Measurements from ENCODE around the gene KCNA10. TPM values are rescaled to one million over a fixed set of nuclear protein-coding genes. Genes with fewer than 3 reads are reported as not detected.

KCNA10 gene
- total RNA-seq, 1 donor from 2014 or later, result not detected

- no peaks in the 10 kb centered on the region for H3K4me1 Mint-ChIP-seq (ENCODE audit: low read depth)
- no peak overlapping the region for H3K4me3 Mint-ChIP-seq (ENCODE audit: unreplicated experiment)
- TF ChIP-seq, protein P1, sequence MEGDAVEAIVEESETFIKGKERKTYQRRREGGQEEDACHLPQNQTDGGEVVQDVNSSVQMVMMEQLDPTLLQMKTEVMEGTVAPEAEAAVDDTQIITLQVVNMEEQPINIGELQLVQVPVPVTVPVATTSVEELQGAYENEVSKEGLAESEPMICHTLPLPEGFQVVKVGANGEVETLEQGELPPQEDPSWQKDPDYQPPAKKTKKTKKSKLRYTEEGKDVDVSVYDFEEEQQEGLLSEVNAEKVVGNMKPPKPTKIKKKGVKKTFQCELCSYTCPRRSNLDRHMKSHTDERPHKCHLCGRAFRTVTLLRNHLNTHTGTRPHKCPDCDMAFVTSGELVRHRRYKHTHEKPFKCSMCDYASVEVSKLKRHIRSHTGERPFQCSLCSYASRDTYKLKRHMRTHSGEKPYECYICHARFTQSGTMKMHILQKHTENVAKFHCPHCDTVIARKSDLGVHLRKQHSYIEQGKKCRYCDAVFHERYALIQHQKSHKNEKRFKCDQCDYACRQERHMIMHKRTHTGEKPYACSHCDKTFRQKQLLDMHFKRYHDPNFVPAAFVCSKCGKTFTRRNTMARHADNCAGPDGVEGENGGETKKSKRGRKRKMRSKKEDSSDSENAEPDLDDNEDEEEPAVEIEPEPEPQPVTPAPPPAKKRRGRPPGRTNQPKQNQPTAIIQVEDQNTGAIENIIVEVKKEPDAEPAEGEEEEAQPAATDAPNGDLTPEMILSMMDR (IDR thresholded peaks at IDR 0.05), result no peak
- H3K36me3 Mint-ChIP-seq (ENCODE audit: low read depth), result no peaks in the 10 kb centered on the region
- H3K27ac Mint-ChIP-seq (ENCODE audit: unreplicated experiment), result no peak overlapping the region
- DNase-seq (ENCODE audit: low spot score), result no peak
- H3K27me3 Mint-ChIP-seq (ENCODE audit: low read depth), result peaks cover 23% of the 10 kb centered on the region
- H3K9me3 Mint-ChIP-seq (ENCODE audit: low read depth), result no peaks in the 10 kb centered on the region
Measured at GRCh38 chr1:110538075-110538474, 19.1 kb upstream of the KCNA10 start.

DNA sequence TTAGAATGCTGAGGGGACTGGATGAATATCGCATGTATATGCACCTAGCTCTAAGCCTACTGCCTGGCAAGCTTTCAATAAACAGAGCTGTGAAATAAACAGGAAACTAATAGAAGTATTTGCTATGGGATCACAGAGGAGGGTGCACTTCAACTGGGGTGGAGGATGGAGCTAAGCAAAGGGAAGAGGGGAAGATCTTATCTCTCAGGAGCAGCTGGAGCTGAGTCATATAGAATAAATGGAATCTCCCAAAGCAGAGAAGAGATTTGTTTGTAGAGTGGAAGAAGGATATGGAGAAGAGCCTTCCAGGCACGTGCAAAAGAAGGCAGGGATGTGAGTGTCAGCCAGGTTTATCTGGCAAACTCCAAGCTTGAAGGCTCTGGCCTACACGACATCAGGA, 17.0 kb upstream of the KCNA10 start:
- no peaks in the 10 kb centered on the region for H3K9me3 Mint-ChIP-seq (ENCODE audit: low read depth)
- DNase-seq (ENCODE audit: low spot score), result no peak
- H3K4me1 Mint-ChIP-seq (ENCODE audit: low read depth), result no peaks in the 10 kb centered on the region
- H3K4me3 Mint-ChIP-seq (ENCODE audit: unreplicated experiment), result no peak overlapping the region
- TF ChIP-seq, protein P1 (IDR thresholded peaks at IDR 0.05), result no peak
- no peak overlapping the region for H3K27ac Mint-ChIP-seq (ENCODE audit: unreplicated experiment)
- H3K36me3 Mint-ChIP-seq (ENCODE audit: low read depth), result no peaks in the 10 kb centered on the region
- peaks cover 32% of the 10 kb centered on the region for H3K27me3 Mint-ChIP-seq (ENCODE audit: low read depth)

DNA sequence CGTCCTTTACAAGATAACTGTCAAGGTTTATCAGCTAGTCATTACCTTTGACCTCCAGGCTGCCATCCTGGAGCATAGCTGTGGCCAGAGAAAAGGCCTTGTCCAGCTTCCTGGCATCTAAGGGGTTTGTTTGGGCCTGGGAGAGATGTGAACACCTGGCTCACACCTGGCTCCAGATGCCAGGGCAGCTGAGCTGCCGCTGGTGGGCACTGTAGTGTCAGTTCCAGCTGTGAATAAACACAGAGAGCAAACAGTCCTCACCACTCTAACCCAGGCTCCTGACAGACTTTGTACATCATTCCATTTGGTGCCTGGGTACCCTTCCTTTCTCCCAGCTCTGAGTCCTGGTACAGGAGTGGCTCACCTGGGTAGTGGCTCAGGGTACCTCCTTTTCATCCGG, 14.3 kb upstream of the KCNA10 start:
- no peak overlapping the region for H3K4me3 Mint-ChIP-seq (ENCODE audit: unreplicated experiment)
- TF ChIP-seq, protein P1 (IDR thresholded peaks at IDR 0.05), result no peak
- H3K4me1 Mint-ChIP-seq (ENCODE audit: low read depth), result no peaks in the 10 kb centered on the region
- no peaks in the 10 kb centered on the region for H3K9me3 Mint-ChIP-seq (ENCODE audit: low read depth)
- H3K27ac Mint-ChIP-seq (ENCODE audit: unreplicated experiment), result no peak overlapping the region
- peaks cover 51% of the 10 kb centered on the region for H3K27me3 Mint-ChIP-seq (ENCODE audit: low read depth)
- DNase-seq (ENCODE audit: low spot score), result no peak
- no peaks in the 10 kb centered on the region for H3K36me3 Mint-ChIP-seq (ENCODE audit: low read depth)

DNA sequence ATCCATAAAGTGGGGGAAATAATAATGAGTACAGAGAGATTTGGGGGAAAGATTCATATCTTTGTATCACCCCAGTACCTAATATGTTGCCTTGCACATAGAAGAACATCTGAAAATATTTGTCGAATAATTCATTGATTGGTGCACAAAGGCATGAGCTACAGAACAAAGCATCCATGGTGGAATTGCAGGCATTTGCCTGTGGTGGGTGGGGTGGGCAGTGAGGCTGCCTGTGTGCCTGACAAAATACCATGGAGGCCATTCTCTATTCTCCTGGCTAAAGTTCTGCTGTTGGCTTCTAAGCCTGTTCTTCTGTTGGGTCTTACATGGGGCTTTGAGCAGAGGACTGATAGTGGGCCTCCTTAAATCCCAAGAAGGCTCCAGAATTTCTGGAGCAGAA, 10.0 kb upstream of the KCNA10 start:
- no peak for DNase-seq (ENCODE audit: low spot score)
- Mint-ChIP-seq H3K9me3 (ENCODE audit: low read depth) (no peaks in the 10 kb centered on the region), H3K27ac (ENCODE audit: unreplicated experiment) (no peak overlapping the region), H3K27me3 (ENCODE audit: low read depth) (peaks cover 67% of the 10 kb centered on the region), H3K4me1 (ENCODE audit: low read depth) (no peaks in the 10 kb centered on the region), H3K4me3 (ENCODE audit: unreplicated experiment) (no peak overlapping the region), H3K36me3 (ENCODE audit: low read depth) (no peaks in the 10 kb centered on the region)
- TF ChIP-seq, protein P1 (IDR thresholded peaks at IDR 0.05), result no peak

GRCh38 chr1:110526201-110526780, 7.3 kb upstream of the KCNA10 start:
- Mint-ChIP-seq H3K36me3 (ENCODE audit: low read depth) (no peaks in the 10 kb centered on the region), H3K27ac (ENCODE audit: unreplicated experiment) (no peak overlapping the region), H3K27me3 (ENCODE audit: low read depth) (peaks cover 73% of the 10 kb centered on the region), H3K9me3 (ENCODE audit: low read depth) (no peaks in the 10 kb centered on the region), H3K4me3 (ENCODE audit: unreplicated experiment) (no peak overlapping the region), H3K4me1 (ENCODE audit: low read depth) (no peaks in the 10 kb centered on the region)
- DNase-seq (ENCODE audit: low spot score), result no peak
- TF ChIP-seq, protein P1 (IDR thresholded peaks at IDR 0.05), result no peak

Measured in chondrocyte (in vitro differentiated cells).